ENCODE measurements around the gene CUEDC2. TPM values are rescaled to one million over a fixed set of nuclear protein-coding genes. Genes with fewer than 3 reads are reported as not detected.

Gene CUEDC2
- total and polyA plus RNA-seq, 10 of the 15 experiments (the other 5 are each of a cell fraction or from before 2014, with no cell fraction given): 20.4 to 121 (median 75.0) TPM

DNA sequence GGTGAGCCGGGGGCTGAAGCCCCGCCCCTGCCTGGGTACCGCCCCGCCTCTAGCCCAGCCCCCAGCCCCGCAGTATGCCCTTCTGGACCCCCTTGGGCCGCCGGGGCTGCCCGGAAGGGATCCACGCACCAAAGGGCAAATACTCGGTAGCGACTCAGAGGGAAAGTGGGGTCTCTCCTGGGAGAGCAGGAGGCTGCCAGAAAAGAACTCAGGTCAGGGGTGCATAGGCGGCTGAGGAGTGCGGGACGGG is 10.9 kb downstream of the CUEDC2 start (continued):
- TF ChIP-seq, protein P1, sequence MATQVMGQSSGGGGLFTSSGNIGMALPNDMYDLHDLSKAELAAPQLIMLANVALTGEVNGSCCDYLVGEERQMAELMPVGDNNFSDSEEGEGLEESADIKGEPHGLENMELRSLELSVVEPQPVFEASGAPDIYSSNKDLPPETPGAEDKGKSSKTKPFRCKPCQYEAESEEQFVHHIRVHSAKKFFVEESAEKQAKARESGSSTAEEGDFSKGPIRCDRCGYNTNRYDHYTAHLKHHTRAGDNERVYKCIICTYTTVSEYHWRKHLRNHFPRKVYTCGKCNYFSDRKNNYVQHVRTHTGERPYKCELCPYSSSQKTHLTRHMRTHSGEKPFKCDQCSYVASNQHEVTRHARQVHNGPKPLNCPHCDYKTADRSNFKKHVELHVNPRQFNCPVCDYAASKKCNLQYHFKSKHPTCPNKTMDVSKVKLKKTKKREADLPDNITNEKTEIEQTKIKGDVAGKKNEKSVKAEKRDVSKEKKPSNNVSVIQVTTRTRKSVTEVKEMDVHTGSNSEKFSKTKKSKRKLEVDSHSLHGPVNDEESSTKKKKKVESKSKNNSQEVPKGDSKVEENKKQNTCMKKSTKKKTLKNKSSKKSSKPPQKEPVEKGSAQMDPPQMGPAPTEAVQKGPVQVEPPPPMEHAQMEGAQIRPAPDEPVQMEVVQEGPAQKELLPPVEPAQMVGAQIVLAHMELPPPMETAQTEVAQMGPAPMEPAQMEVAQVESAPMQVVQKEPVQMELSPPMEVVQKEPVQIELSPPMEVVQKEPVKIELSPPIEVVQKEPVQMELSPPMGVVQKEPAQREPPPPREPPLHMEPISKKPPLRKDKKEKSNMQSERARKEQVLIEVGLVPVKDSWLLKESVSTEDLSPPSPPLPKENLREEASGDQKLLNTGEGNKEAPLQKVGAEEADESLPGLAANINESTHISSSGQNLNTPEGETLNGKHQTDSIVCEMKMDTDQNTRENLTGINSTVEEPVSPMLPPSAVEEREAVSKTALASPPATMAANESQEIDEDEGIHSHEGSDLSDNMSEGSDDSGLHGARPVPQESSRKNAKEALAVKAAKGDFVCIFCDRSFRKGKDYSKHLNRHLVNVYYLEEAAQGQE (IDR thresholded peaks at IDR 0.05; ENCODE audit: low read depth, low read length): no peak
- TF ChIP-seq FOS (IDR thresholded peaks at IDR 0.05; ENCODE audit: borderline replicate concordance, extremely low read depth, insufficient read length) (no peak), BCLAF1 (IDR thresholded peaks at IDR 0.05) (no peak)
